Hematopoietic multipotent progenitor cell treated with erythropoietin and hydrocortisone succinate and interleukin-3 and kit ligand, for 8 days (in vitro differentiated cells): Measurements from ENCODE around the gene CHST5.

Experiments
- DNase-seq: peaks from one replicate; pipeline ENCODE4 v3.0.0-alpha.2; 2015

CHST5 gene

GRCh38 chr16:75535901-75536300 lies at the start of gene CHST5:
Gene CHST5 (minus strand): TSS chr16:75536108. CDS start chr16:75530384, 5,724 bp downstream.
- no peak for DNase-seq

GRCh38 chr16:75584108-75584507 lies 48.2 kb upstream of the CHST5 start:
- DNase-seq = no peak

- DNase-seq = no peak
Measured at GRCh38 chr16:75579281-75579834, 43.5 kb upstream of the CHST5 start.

GRCh38 chr16:75578725-75579124 lies 42.8 kb upstream of the CHST5 start:
- DNase-seq = no peak

GRCh38 chr16:75578212-75578611 lies 42.3 kb upstream of the CHST5 start:
- peak; percentile 60 for DNase-seq

- DNase-seq = no peak
Measured at GRCh38 chr16:75576384-75576811, 40.5 kb upstream of the CHST5 start.

GRCh38 chr16:75575958-75576357 lies 40.0 kb upstream of the CHST5 start:
- no peak for DNase-seq

- no peak for DNase-seq
Measured at GRCh38 chr16:75573955-75574354, 38.0 kb upstream of the CHST5 start.

- peak; percentile 61 for DNase-seq
Measured at GRCh38 chr16:75572864-75573542, 37.1 kb upstream of the CHST5 start.

- DNase-seq = no peak
Measured at GRCh38 chr16:75570396-75571065, 34.6 kb upstream of the CHST5 start.

GRCh38 chr16:75567911-75568310 lies 32.0 kb upstream of the CHST5 start:
- DNase-seq = no peak

- DNase-seq = peak; percentile 27
Measured at GRCh38 chr16:75566758-75567255, 30.9 kb upstream of the CHST5 start.

- DNase-seq = peak; percentile 88
Measured at GRCh38 chr16:75566040-75566757, 30.3 kb upstream of the CHST5 start, which contains the start of gene GABARAPL2. Gene GABARAPL2 (plus strand): TSS chr16:75566379. CDS start chr16:75566487, 108 bp downstream.

- no peak for DNase-seq
Measured at GRCh38 chr16:75565640-75566039, 29.7 kb upstream of the CHST5 start.

- DNase-seq = no peak
Measured at GRCh38 chr16:75559564-75560372, 23.9 kb upstream of the CHST5 start.

GRCh38 chr16:75558846-75559401 lies 23.0 kb upstream of the CHST5 start:
- DNase-seq = no peak

- no peak for DNase-seq
Measured at GRCh38 chr16:75556431-75556950, 20.6 kb upstream of the CHST5 start.

GRCh38 chr16:75555707-75556430 lies 20.0 kb upstream of the CHST5 start, which contains the start of gene TMEM231:
Gene TMEM231 (minus strand): TSS chr16:75556252. CDS start chr16:75556209, 43 bp downstream.
- DNase-seq = peak; percentile 96

- peak; percentile 87 for DNase-seq
Measured at GRCh38 chr16:75555213-75555706, 19.4 kb upstream of the CHST5 start.

GRCh38 chr16:75552951-75553350 lies 17.0 kb upstream of the CHST5 start:
- no peak for DNase-seq

- DNase-seq = peak; percentile 55
Measured at GRCh38 chr16:75550211-75550662, 14.3 kb upstream of the CHST5 start.
